ENCODE data around the gene NALF2.

- no peak for TF ChIP-seq EZH2 (IDR thresholded peaks at IDR 0.05; ENCODE audit: borderline replicate concordance, insufficient read depth, low read depth, low read length, poor library complexity, severe bottlenecking)
- no peak for TF ChIP-seq CTCF (IDR thresholded peaks at IDR 0.05)
These were observed 10.9 kb upstream of the NALF2 start for GRCh38 chrX:69493193-69493592.
